Caki2 (cell line): ENCODE measurements around the gene NOPCHAP1. TPM values are rescaled to one million over a fixed set of nuclear protein-coding genes. Genes with fewer than 3 reads are reported as not detected.
"Not testable (repeated sequence)": the region's sequence is repeated elsewhere in the genome, so short reads cannot be mapped to it uniquely, and the experiment has no call there.

Experiments used
- DNase-seq: peaks from one replicate; pipeline ENCODE4 v3.0.0-alpha.2; 2015; ENCODE audit warnings: low read depth
- in situ Hi-C: cut with HindIII; loops from 2 replicates; pipeline ENCODE4 v1.10.0; 2016; ENCODE audit warnings: low sequenced_read_pairs, low pct_unique_long_range_greater_than_20kb, mixed read lengths
- total RNA-seq: library from RNA; depleted of rRNA; stranded (reverse); fragments of >200 nt; shearing (Covaris generic); gene quantifications from 2 replicates; pipeline ENCODE4 v1.2.3, GENCODE V29; 2014; ENCODE audit warnings: low replicate concordance

Gene NOPCHAP1
- total RNA-seq, 1 experiment from 2014 or later = 14.5 TPM

DNA sequence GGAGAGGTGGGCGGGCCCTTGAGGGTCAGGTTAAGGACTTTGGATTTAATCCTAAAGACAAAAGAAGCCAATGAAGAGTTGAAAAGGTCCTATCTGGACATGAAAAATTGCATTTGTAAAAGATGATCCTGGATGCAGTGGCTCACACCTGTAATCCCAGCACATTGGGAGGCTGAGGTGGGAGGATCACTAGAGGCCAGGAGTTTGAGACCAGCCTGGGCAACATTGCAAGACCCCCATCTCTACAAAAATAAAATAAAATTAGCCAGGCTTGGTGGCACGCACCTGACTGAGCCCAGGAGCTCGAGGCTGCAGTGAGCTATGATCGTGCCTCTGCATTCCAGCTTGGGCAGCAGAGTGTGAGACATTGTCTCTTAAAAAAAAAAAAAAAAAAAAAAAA, 25.7 kb upstream of the NOPCHAP1 start:
- in situ Hi-C loops = no loop called here

DNA sequence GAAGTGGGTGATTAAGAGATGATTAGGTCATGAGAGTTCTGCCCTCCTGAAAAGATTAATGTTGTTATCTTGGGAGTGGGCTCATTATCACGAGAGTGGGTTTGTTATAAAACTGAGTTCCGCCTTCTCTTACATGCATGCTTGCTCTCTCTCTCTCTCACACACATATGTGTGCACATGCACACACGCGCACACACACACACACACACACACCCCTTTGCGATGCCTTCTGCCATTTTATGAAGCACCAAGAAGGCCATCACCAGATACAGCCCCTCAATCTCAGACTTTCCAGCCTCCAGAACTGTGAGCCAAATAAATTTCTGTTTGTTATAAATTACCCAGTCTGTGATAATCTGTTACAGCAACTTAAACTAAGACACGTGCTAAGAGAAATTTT, 22.4 kb upstream of the NOPCHAP1 start:
- in situ Hi-C loops = no loop called here
- no peak for DNase-seq

More for the DNA sequence above, 25.7 kb upstream of the NOPCHAP1 start:
- DNase-seq = no peak

DNA sequence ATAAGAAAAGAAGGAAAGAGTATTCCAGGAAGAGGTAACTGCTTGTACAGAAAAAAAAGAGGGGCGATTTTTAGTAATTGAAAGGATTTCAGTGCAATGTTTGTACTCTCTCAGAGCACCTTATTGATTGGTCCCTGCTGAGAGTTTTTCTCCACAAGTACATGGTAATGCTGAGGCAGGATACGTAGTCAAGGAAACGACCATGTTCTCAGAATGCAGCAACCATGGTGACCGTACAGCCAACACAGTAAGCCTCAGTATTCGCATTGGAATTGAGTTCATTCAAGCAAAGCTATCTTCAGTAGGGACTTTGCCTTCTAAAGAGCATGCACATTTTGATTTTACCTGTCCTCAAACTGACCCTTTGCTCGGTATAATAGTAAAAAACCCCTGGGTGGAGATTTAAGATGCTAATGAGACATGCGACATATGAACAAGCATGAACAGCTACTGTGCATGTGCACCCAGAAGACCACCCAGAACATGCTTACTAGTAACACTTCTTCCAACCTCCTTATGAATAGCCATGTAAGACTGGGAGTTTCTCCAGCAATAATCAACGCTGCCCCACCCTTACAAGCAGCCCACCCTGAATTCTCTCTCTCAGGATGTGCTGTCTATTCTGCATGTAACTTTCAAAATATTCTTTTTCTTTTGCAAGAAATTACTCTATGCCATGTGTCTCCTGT, 21.8 kb upstream of the NOPCHAP1 start:
- DNase-seq = no peak
- in situ Hi-C loops = no loop called here

DNA sequence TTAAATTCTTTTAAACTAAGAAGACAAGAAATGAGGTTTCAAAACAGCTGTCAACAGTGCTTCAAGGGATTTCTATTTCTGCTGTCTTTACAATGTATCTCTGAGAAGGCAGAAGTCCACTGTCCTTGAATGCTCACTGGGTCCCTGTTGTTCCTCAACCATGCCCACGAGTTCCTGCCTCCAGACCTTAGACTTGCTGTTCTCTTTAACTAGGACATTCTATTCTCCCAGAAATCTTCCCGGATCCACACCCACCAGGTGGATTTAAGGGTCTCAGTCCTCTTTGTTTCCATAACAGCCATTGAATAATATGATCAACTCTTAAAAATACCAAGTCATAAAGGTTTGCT, 21.3 kb upstream of the NOPCHAP1 start:
- in situ Hi-C loops = no loop called here
- no peak for DNase-seq

DNA sequence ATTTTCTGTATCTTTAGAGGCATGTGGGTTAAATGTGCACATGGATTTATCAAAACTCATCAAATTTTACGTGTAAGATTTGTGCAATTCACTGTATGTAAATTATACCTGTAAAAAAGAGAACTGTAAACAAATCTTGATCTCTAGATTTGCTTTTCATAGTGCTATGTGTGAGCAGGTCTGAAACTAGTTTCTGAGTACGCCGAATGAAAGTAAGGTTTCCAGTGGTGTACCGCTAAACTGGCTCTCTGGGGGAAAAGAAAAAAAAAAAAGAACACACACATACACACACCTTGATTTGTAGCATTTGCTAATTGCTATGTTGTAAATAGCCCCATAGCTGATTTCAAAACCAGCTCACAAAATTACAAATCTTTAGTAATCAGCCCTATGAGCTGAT, 19.4 kb upstream of the NOPCHAP1 start:
- in situ Hi-C loops = no loop called here
- DNase-seq = no peak

DNA sequence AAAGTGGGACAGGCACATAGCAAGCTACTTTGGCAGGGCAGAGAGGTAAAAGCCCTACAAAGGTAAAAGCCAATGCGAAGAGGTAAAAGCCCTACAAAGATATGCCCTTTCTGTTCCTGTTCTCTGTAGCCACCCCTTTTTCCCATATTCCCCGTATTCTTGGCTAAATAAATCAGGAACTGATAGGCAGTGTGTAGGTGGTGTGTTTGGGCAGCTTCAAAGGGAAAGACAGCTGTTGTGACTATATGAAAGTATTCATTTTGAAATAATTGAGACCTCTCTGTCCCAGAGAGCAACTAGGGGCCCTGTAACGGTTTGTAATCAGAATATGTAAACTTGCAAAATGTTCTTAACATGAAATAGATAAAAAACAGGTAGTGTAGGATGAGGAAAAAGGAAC, 16.8 kb upstream of the NOPCHAP1 start:
- in situ Hi-C loops = no loop called here
- DNase-seq = no peak

DNA sequence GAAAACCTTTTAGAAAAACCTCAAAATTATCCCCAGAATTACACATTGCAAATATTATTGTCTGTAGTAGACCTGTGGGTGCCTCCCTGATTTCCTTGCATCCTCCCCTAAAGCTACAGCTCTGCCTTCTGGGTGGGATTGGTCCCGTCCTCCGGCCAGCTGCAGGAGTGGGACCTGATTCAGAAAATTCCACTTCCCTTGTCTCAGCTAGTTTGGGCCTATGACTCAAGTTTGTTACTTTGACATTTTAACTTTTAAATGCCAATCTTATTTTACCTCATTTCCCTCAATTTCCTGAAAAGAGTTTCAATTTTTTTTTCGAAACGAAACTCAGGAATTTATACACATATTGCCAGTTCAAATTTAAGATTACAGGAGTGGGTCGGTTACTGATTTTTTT, 14.8 kb upstream of the NOPCHAP1 start:
- DNase-seq = no peak
- in situ Hi-C loops = no loop called here

DNA sequence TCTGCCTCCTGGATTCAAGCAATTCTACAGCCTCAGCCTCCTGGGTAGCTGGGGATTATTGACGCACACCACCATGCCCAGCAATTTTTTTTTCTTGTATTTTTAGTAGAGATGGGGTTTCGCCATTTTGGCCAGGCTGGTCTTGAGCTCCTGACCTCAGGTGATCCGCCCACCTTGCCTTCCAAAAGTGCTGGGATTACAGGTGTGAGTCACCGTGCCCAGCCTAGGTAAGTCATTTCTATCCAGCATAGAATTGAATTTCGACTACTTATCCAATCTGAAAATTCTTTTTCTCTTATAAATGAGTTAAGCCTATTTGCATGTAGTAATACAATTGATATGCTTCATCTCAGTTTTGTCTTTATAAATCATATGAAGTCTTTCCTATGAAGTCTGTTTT, 12.9 kb upstream of the NOPCHAP1 start:
- no peak for DNase-seq
- in situ Hi-C loops = no loop called here

DNA sequence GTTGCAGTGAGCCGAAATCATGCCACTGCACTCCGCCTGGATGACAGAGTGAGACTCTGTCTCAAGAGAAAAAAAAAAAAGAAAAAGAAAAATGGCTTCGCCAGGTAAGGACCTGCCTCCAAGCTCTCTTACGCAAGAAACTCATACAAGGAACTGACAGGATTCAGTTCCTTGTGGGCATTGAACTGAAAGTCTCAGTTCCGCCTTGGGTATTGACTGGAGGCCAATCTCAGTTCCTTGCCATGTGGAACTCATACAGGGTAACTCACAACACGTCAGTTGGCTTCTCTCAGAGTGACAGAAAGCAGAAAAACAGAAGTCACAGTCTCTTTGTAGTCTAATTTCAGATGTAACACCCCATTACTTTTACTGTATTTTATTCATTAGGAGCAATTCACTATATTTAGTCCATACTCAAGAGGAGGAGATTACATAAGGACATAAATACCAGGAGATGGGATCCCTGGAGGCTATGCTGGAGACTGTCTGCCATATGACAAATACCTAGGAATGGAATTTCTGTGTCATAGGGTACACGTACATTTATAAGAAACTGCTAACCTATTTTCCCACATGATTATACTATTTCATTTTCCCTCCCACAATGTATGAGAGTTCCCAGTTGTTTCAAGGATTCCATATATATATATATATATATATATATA, 11.4 kb upstream of the NOPCHAP1 start:
- no peak for DNase-seq
- in situ Hi-C loops = no loop called here

DNA sequence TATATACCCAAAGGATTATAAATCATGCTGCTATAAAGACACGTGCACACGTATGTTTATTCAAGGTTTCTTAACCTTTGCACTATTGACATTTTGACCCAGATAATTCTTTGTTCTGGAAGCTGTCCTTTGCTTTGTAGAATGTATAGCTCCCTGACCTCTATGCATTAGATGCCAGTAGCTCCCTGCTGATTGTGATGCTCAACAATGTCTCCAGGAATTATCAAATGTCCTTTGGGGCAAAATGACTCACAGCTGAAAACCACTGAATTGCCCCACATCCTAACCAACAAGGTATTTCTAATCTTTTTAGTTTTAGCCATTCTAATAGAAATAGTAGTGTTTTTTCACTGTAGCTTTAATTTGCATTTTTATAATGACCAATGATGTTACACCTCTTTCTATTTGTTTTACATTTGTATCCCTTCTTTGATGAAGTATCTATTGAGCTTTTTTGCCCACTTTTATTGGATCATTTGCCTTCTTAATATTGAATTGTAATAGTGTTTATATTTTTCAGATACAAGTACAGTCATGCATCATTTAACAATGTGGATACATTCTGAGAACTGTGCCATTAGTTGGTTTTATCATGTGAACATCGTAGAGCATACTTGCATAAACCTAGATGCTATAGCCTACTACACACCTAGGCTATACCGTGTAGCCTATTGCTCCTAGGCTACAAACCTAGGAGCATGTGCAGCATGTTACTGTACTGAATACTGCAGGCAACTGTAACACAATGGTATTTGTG, 10.4 kb upstream of the NOPCHAP1 start:
- no peak for DNase-seq
- in situ Hi-C loops = no loop called here

DNA sequence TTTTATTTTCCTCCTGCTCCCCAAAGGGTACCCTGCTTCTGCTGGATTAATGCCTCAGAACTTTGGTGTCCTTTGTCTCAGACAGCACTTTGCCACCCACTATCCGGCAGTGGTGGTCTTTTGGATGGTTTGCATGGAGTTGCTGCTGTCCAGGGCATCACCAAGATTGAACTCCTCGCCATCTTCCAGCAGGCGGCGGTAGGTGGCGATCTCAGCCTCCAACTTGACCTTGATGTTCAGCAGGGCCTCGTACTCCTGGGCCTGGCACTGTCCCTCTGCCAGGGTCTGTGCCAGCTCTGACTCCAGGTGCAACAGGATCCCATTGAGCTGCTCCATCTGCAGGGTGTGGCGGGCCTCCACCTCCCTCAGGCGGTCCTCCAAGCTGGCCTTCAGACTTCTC, 9.4 kb upstream of the NOPCHAP1 start:
- no peak for DNase-seq
- in situ Hi-C loops = no loop called here

DNA sequence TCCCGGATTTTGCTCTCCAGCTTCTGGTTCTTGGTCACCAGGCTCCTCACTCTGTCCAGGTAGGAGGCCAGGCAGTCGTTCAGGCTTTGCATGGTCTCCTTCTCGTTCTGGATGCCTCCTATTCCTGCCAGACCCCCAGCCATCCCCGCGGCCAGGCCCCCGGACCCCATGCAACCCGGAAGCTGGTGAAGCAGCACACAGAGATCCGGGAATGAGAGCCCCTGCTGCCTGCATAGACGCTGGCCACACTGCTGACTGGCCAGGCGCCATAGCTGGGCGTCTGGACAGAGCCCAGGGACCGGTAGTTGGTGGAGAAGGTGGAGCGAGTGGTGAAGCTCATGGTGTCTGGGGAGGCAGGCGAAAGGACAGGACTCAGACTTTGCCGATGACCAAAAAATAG, 8.4 kb upstream of the NOPCHAP1 start:
- in situ Hi-C loops, DNase-seq: not testable (repeated sequence)

DNA sequence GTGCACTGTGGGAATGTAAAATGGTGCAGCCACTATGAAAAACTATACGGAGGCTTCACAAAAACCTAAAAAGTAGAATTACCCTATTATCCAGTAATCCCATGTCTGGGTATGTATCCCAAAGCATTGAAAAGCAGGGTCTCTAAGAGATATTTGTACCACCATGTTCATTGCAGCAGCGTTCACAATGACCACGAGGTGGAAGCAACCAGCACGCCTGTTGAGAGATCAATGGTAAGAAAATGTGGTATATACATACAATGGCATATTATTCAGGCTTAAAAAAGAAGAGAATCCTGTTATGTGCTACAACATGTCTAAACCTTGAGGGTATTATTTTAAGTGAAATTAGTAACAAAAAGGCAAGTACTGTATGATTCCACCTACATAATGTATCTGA, 910 bp upstream of the NOPCHAP1 start:
- in situ Hi-C loops = no loop called here
- no peak for DNase-seq

DNA sequence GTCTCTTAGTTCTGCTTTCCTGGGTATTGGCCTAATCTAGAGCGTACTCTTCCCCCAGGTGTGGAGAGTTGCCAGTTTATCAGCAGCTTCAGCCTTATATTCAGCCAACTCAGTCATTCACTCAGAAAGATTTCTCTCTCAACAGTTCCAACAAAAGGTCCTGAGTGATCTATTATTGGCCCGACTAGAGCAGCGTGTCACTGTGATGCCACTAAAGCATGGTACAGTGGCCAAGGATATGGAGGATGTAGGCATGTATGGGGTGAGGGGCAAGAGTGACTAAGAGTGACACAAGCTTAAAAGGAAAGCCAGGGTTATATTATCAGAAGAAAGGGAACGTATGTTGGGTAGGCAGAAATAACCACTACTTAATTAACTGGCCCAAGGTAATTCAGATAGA, 4.8 kb downstream of the NOPCHAP1 start:
- in situ Hi-C loops = no loop called here
- DNase-seq = no peak

DNA sequence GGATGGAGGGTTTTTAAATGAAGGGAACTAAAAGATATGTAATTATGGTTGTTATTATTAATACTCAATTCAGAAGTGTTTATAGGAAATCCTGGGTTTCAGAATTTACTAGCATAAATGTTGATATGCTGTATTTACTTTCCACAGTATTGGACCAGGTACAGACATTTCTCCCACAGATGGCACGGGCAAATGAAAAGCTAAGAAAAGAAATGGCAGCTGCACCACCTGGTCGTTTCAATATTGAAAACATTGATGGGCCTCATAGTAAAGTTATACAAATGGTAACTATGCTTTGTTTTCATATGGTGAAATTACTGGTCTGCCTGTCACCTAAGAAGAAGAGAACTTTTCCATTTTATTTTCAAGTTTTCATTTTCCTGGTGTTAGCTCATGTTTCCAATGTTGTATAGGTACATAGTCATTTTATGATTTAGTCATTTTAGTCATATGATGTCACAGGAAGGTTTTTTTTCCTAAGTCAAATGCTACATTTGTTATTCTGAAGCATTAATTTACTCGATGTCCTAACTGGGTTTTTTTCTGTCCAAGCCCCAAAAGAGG, 5.5 kb downstream of the NOPCHAP1 start:
- no peak for DNase-seq
- in situ Hi-C loops = no loop called here

DNA sequence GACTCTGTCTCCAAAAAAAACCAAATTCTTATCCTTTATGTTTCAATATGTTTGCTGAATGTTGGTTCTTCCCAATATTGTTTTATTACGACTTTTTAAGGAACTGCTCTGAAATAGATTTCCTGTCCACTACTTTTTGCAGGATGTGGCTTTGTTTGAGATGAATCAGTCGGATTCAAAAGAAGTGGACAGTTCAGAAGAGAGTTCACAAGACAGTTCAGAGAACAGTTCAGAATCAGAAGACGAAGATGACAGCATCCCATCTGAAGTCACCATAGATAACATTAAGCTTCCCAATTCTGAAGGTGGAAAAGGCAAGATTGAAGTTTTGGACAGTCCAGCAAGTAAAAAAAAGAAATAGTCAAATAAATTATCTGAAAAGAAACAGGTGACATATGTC, 8.2 kb downstream of the NOPCHAP1 start:
- in situ Hi-C loops = no loop called here

DNA sequence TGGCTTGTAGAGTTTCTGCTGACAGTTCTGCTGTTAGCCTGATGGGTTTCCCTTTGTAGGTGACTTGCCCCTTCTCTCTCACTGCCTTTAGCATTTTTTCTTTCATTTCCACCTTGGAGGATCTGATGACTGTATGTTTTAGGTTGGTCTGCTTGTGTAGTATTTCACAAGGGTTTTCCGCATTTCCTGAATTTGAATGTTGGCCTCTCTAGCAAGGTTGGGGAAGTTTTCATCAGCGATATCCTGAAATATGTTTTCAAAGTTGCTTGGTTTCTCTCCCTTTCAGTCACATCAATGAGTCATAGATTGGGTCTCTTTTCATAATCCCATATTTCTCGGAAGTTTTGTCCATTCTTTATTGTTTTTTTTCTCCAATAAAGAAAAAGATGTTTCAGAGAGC, 11.4 kb downstream of the NOPCHAP1 start:
- in situ Hi-C loops = no loop called here
- DNase-seq = no peak

More for the DNA sequence above, 8.2 kb downstream of the NOPCHAP1 start:
- DNase-seq = no peak

DNA sequence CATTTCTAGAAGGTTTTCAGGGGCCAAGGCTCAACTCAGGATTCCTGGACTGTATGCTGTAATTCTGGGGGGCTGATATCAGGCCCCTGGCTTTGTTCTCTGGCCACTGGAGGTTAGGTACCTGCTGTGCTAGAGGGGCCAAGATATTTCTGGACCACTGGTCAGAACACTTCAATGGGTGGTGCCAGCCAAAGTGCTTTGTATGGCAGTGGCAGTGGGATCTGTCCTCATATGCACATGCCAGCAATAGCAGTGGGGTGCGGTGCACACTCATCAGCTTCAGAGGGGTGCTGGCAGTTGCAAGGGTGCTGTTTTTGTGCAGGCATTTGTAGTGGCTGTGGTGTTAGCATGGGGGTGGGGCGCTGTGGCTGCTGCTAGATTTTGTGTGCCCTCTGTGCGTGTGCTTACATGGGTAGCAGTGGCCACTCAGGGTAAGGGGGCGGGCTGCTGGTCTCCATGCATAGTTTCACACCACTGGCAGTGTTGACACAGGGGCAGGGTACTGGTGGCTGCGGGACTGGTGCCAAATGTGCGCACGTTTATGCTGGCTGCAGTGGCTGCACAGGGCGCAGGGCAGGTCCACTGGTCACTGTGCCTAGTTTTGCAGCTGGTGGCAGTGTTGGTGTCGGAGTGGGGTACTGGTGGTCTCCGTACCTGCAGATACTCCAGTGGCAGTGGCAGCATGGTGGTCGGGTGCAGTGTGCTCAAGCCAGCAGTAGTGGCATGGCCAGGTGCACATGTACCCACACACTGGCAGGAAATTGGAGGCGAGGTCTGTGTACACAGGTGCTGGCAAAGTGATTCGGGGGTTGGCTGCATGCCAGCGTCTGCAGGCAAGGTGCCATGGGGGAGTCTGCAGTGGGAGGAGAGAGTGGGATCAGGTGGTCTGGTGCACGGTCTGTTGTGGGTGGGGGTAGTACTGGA, 12.6 kb downstream of the NOPCHAP1 start:
- in situ Hi-C loops = no loop called here
- no peak for DNase-seq
